Heart left ventricle (tissue), 13 donors: Measurements from ENCODE around the gene PRR14L.

Experiments
- POLR2A ChIP-seq, 2 donors: fragments of 450-650 bp; IDR thresholded peaks; one replicate each; pipeline ENCODE4 v1.6.1; 2017; ENCODE audit warnings: antibody characterized with exemption in 2 of 2, mild to moderate bottlenecking in 2 of 2, moderate library complexity in 2 of 2
- TF ChIP-seq, protein P1 (sequence below), 12 donors: fragments of 200-600 bp; sonication (generic) in 4 of 12; IDR thresholded peaks; one replicate each; pipeline versions ENCODE4 v1.5.0 to v1.8.0; 2018 to 2022; ENCODE audit warnings: antibody characterized with exemption in 12 of 12, mild to moderate bottlenecking in 5 of 12
- donor health status: ischemic (EF 13 %, LVEDD 7.1; RV severe dilation, severe dysfunction).
- donor health status: DM: no; HTN: yes; CAD: no.
- donor health status: DM: no; HTN: no; CAD: no.
- donor health status: ischemic (EF 25% LVEDD 6.9; RV normal size, moderate dysfunction).
- donor health status: ischemic (EF 25% LVEDD 5.7; RV mildly dilated, moderate dysfunction).
- donor health status: ischemic (EF 35%, LVEDD 5.7; RV mildly dilated, moderate dysfunction).
- donor health status: nonischemic (EF 11% LVEDD 7.7; RV severe dilation, severe dysfunction).
- donor health status: DM: yes; HTN: yes; CAD: no.
- donor health status: PGD.
- donor health status: ischemic (EF 29% LVEDD 5.4; RV normal size, mild dysfunction).
- donor health status: nonischemic (EF 23%, LVEDD 6.1; RV moderate dilation, normal function).

DNA sequence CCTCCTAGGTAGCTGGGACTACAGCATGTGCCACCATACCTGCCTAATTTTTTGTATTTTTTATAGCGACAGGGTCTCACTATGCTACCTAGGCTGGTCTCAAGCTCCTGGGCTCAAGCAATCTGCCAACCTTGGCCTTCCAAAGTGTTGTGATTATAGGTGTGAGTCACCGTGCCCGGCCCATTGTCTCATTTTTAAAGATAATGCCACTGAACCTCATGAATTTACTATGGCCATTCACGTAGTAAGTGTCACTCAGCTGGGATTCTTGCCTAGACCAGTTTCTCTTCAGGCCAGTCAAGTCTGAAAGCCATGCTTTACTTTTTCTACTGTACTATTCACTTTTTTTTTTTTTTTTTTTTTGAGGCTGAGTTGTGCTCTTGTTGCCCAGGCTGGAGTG, 26.3 kb upstream of the PRR14L start:
- TF ChIP-seq, protein P1, sequence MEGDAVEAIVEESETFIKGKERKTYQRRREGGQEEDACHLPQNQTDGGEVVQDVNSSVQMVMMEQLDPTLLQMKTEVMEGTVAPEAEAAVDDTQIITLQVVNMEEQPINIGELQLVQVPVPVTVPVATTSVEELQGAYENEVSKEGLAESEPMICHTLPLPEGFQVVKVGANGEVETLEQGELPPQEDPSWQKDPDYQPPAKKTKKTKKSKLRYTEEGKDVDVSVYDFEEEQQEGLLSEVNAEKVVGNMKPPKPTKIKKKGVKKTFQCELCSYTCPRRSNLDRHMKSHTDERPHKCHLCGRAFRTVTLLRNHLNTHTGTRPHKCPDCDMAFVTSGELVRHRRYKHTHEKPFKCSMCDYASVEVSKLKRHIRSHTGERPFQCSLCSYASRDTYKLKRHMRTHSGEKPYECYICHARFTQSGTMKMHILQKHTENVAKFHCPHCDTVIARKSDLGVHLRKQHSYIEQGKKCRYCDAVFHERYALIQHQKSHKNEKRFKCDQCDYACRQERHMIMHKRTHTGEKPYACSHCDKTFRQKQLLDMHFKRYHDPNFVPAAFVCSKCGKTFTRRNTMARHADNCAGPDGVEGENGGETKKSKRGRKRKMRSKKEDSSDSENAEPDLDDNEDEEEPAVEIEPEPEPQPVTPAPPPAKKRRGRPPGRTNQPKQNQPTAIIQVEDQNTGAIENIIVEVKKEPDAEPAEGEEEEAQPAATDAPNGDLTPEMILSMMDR (IDR thresholded peaks at IDR 0.05): no peak
- TF ChIP-seq POLR2A (IDR thresholded peaks at IDR 0.05): no peak
